ENCODE data around the gene MANBA. TPM values are rescaled to one million over a fixed set of nuclear protein-coding genes. Genes with fewer than 3 reads are reported as not detected.

Gene MANBA
- total and polyA plus RNA-seq, 2 of the 13 experiments (the other 11 are each of a cell fraction or from before 2014, with no cell fraction given) = 11.7 to 33.3 TPM

DNA sequence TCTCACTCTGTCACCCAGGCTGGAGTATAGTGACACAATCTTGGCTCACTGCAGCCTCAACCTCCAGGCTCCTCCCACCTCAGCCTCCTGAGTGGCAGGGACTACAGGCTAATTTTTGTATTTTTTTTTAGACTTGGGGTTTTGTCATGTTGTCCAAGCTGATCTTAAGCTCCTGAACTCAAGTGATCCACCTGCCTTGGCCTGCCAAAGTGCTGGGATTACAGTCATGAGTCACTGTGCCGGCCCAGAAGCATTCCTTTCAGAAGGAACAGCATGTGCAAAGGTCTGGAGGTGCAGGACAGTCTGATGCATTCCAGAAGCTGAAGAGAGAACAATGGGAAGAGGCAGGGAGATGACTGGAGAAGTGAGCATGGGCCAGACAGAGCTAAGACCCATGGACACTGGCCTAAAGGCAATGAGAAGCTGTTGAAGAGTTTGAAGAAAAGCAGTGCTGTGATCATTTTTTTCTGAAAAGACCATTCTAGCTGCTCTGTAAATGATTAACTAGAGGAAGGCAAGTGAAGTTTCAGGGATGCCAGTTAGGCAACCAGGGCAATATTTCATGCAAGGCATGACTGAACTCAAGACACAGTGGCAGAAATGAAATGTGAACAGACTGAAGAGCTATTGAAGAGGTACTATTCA lies 43.2 kb downstream of the MANBA start (continued):
- TF ChIP-seq ZNF800 (CRISPR knock-in tag; IDR thresholded peaks at IDR 0.05) = no peak
- no peak for TF ChIP-seq NFYC (CRISPR knock-in tag; IDR thresholded peaks at IDR 0.05)
- TF ChIP-seq RBAK (CRISPR knock-in tag; IDR thresholded peaks at IDR 0.05) = no peak
- no peak; the same call in 1 of the 2 replicates for TF ChIP-seq ZNF331 (CRISPR knock-in tag; IDR thresholded peaks at IDR 0.05)
- no peak for TF ChIP-seq ZNF558 (CRISPR knock-in tag; IDR thresholded peaks at IDR 0.05; ENCODE audit: borderline replicate concordance)
- no peak for TF ChIP-seq ZNF674 (CRISPR knock-in tag; IDR thresholded peaks at IDR 0.05; ENCODE audit: low read depth)
- TF ChIP-seq CENPT (CRISPR knock-in tag; IDR thresholded peaks at IDR 0.05; ENCODE audit: low read depth) = no peak
- no peak for TF ChIP-seq SP2 (CRISPR knock-in tag; IDR thresholded peaks at IDR 0.05)
- TF ChIP-seq ELF4 (CRISPR knock-in tag; IDR thresholded peaks at IDR 0.05; ENCODE audit: borderline replicate concordance) = no peak
- no peak for TF ChIP-seq ZBTB39 (CRISPR knock-in tag; IDR thresholded peaks at IDR 0.05)
- TF ChIP-seq, protein P1, sequence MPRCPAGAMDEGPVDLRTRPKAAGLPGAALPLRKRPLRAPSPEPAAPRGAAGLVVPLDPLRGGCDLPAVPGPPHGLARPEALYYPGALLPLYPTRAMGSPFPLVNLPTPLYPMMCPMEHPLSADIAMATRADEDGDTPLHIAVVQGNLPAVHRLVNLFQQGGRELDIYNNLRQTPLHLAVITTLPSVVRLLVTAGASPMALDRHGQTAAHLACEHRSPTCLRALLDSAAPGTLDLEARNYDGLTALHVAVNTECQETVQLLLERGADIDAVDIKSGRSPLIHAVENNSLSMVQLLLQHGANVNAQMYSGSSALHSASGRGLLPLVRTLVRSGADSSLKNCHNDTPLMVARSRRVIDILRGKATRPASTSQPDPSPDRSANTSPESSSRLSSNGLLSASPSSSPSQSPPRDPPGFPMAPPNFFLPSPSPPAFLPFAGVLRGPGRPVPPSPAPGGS (CRISPR knock-in tag; IDR thresholded peaks at IDR 0.05) = no peak
- TF ChIP-seq SRF (IDR thresholded peaks at IDR 0.05; ENCODE audit: low read depth, low read length) = no peak
